Uterus (tissue), 2 donors: Measurements from ENCODE around the gene KIDINS220.

ENCODE experiments used
- CTCF ChIP-seq, 4 experiments: fragments of 200-600 bp in 2 of 4; fragments of 450-650 bp in 2 of 4; sonication (generic) in 2 of 4; IDR thresholded peaks; one replicate each; pipeline ENCODE4 v1.5.1; 2016 to 2019; ENCODE audit warnings: antibody characterized with exemption in 4 of 4, mild to moderate bottlenecking in 2 of 4, moderate library complexity in 1 of 4
- POLR2A ChIP-seq, 2 donors: fragments of 450-650 bp; IDR thresholded peaks; one replicate each; pipeline ENCODE4 v1.6.1; 2016; ENCODE audit warnings: antibody characterized with exemption in 2 of 2, mild to moderate bottlenecking in 1 of 2, moderate library complexity in 1 of 2

DNA sequence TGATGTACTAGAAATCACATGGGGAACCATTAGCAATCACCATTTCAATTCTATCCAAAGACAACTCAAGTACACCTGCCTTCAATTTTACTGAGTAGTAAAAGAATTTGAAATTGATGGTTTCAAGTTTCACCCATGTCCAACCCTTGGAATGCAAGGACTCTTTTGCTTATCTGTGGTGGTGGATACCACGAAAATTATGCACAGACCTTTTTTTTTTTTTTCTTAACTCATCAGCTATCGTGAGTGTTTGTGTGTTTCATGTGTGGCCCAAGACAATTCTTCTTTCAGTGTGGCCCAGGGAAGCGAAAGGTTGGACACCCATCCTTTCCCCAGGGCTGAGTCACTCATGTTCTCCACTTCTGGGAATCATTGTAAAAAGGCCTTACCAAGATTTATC lies 132.5 kb downstream of the KIDINS220 start:
- no peak for TF ChIP-seq POLR2A (IDR thresholded peaks at IDR 0.05)
- no peak for TF ChIP-seq CTCF (IDR thresholded peaks at IDR 0.05)
